Stimulated activated naive CD8-positive, alpha-beta T cell treated with anti-CD3 and anti-CD28 coated beads, Interleukin-15, Interleukin-2, amounts not matched to agents 100 ng/mL and 50 ng/mL, for 24 hours (primary cell): ENCODE data around the gene PPFIA1.

ENCODE experiments used
- H3K27ac Mint-ChIP-seq: one replicate; pipeline ENCODE4 v1.8.0; 2021; ENCODE audit warnings: mild to moderate bottlenecking, mixed read lengths
- H3K27me3 Mint-ChIP-seq: one replicate; pipeline ENCODE4 v1.8.0; 2021; ENCODE audit warnings: mixed read lengths
- H3K36me3 Mint-ChIP-seq: one replicate; pipeline ENCODE4 v1.8.0; 2021; ENCODE audit warnings: low read depth, mixed read lengths
- H3K4me1 Mint-ChIP-seq: one replicate; pipeline ENCODE4 v1.8.0; 2021; ENCODE audit warnings: low read depth, mixed read lengths
- H3K4me3 Mint-ChIP-seq: one replicate; pipeline ENCODE4 v1.8.0; 2021; ENCODE audit warnings: mild to moderate bottlenecking, mixed read lengths
- H3K9me3 Mint-ChIP-seq: one replicate; pipeline ENCODE4 v1.8.0; 2021; ENCODE audit warnings: mixed read lengths

PPFIA1 gene

GRCh38 chr11:70360211-70360610, 89.7 kb downstream of the PPFIA1 start:
- peaks cover 2% of the 10 kb centered on the region for H3K27me3 Mint-ChIP-seq
- H3K27ac Mint-ChIP-seq: no peak overlapping the region
- peaks cover 89% of the 10 kb centered on the region for H3K36me3 Mint-ChIP-seq
- no peak overlapping the region for H3K4me3 Mint-ChIP-seq
- H3K4me1 Mint-ChIP-seq: peaks cover 17% of the 10 kb centered on the region
- H3K9me3 Mint-ChIP-seq: no peaks in the 10 kb centered on the region

- H3K4me3 Mint-ChIP-seq: no peak overlapping the region
- H3K36me3 Mint-ChIP-seq: peaks cover 87% of the 10 kb centered on the region
These were observed 93.7 kb downstream of the PPFIA1 start for GRCh38 chr11:70364178-70364577.

GRCh38 chr11:70364745-70365543, 94.5 kb downstream of the PPFIA1 start:
- Mint-ChIP-seq H3K27ac (peak overlapping the region; percentile 95), H3K4me1 (peaks cover 42% of the 10 kb centered on the region), H3K27me3 (peaks cover 3% of the 10 kb centered on the region), H3K9me3 (no peaks in the 10 kb centered on the region), H3K4me3 (peak overlapping the region; percentile 81), H3K36me3 (peaks cover 87% of the 10 kb centered on the region)

More at GRCh38 chr11:70364178-70364577, 93.7 kb downstream of the PPFIA1 start:
- H3K27ac Mint-ChIP-seq: peak overlapping the region; percentile 95
- H3K27me3 Mint-ChIP-seq: peaks cover 3% of the 10 kb centered on the region
- H3K9me3 Mint-ChIP-seq: no peaks in the 10 kb centered on the region
- H3K4me1 Mint-ChIP-seq: peaks cover 41% of the 10 kb centered on the region

GRCh38 chr11:70365544-70365927, 95.0 kb downstream of the PPFIA1 start:
- H3K9me3 Mint-ChIP-seq: no peaks in the 10 kb centered on the region
- peak overlapping the region; percentile 95 for H3K27ac Mint-ChIP-seq
- H3K27me3 Mint-ChIP-seq: peaks cover 3% of the 10 kb centered on the region
- peak overlapping the region; percentile 81 for H3K4me3 Mint-ChIP-seq
- H3K36me3 Mint-ChIP-seq: peaks cover 85% of the 10 kb centered on the region
- peaks cover 44% of the 10 kb centered on the region for H3K4me1 Mint-ChIP-seq

- Mint-ChIP-seq H3K4me1 (peaks cover 44% of the 10 kb centered on the region), H3K36me3 (peaks cover 76% of the 10 kb centered on the region), H3K4me3 (no peak overlapping the region), H3K27ac (no peak overlapping the region), H3K27me3 (peaks cover 3% of the 10 kb centered on the region), H3K9me3 (peaks cover 5% of the 10 kb centered on the region)
These were observed 96.6 kb downstream of the PPFIA1 start for GRCh38 chr11:70367071-70367470.

GRCh38 chr11:70368961-70369360, 98.5 kb downstream of the PPFIA1 start:
- no peak overlapping the region for H3K27ac Mint-ChIP-seq
- H3K4me3 Mint-ChIP-seq: no peak overlapping the region
- H3K9me3 Mint-ChIP-seq: peaks cover 5% of the 10 kb centered on the region
- H3K4me1 Mint-ChIP-seq: peaks cover 39% of the 10 kb centered on the region
- peaks cover 3% of the 10 kb centered on the region for H3K27me3 Mint-ChIP-seq
- peaks cover 79% of the 10 kb centered on the region for H3K36me3 Mint-ChIP-seq

- H3K27ac Mint-ChIP-seq: no peak overlapping the region
- H3K4me1 Mint-ChIP-seq: peaks cover 16% of the 10 kb centered on the region
- H3K9me3 Mint-ChIP-seq: peaks cover 5% of the 10 kb centered on the region
- H3K27me3 Mint-ChIP-seq: no peaks in the 10 kb centered on the region
- peaks cover 82% of the 10 kb centered on the region for H3K36me3 Mint-ChIP-seq
- no peak overlapping the region for H3K4me3 Mint-ChIP-seq
These were observed 100.8 kb downstream of the PPFIA1 start for GRCh38 chr11:70371241-70371640.

GRCh38 chr11:70372076-70372475, 101.6 kb downstream of the PPFIA1 start:
- H3K36me3 Mint-ChIP-seq: peaks cover 81% of the 10 kb centered on the region
- H3K4me3 Mint-ChIP-seq: no peak overlapping the region
- H3K27ac Mint-ChIP-seq: no peak overlapping the region
- peaks cover 5% of the 10 kb centered on the region for H3K9me3 Mint-ChIP-seq
- no peaks in the 10 kb centered on the region for H3K27me3 Mint-ChIP-seq
- peaks cover 15% of the 10 kb centered on the region for H3K4me1 Mint-ChIP-seq

GRCh38 chr11:70376621-70377020, 106.1 kb downstream of the PPFIA1 start:
- no peaks in the 10 kb centered on the region for H3K27me3 Mint-ChIP-seq
- no peak overlapping the region for H3K27ac Mint-ChIP-seq
- H3K4me3 Mint-ChIP-seq: no peak overlapping the region
- H3K36me3 Mint-ChIP-seq: peaks cover 67% of the 10 kb centered on the region
- no peaks in the 10 kb centered on the region for H3K9me3 Mint-ChIP-seq
- peaks cover 13% of the 10 kb centered on the region for H3K4me1 Mint-ChIP-seq

GRCh38 chr11:70377645-70378044, 107.2 kb downstream of the PPFIA1 start:
- Mint-ChIP-seq H3K36me3 (peaks cover 71% of the 10 kb centered on the region), H3K27ac (no peak overlapping the region), H3K27me3 (no peaks in the 10 kb centered on the region), H3K4me3 (no peak overlapping the region), H3K9me3 (no peaks in the 10 kb centered on the region), H3K4me1 (peaks cover 13% of the 10 kb centered on the region)

- peaks cover 67% of the 10 kb centered on the region for H3K36me3 Mint-ChIP-seq
- peaks cover 13% of the 10 kb centered on the region for H3K4me1 Mint-ChIP-seq
- no peak overlapping the region for H3K4me3 Mint-ChIP-seq
- no peaks in the 10 kb centered on the region for H3K9me3 Mint-ChIP-seq
- H3K27ac Mint-ChIP-seq: no peak overlapping the region
- no peaks in the 10 kb centered on the region for H3K27me3 Mint-ChIP-seq
These were observed 108.1 kb downstream of the PPFIA1 start for GRCh38 chr11:70378506-70379134.

- Mint-ChIP-seq H3K27me3 (no peaks in the 10 kb centered on the region), H3K4me3 (no peak overlapping the region), H3K27ac (no peak overlapping the region), H3K4me1 (peaks cover 12% of the 10 kb centered on the region), H3K36me3 (peaks cover 62% of the 10 kb centered on the region), H3K9me3 (no peaks in the 10 kb centered on the region)
These were observed 110.9 kb downstream of the PPFIA1 start for GRCh38 chr11:70381350-70381749.

GRCh38 chr11:70381872-70382861, 111.7 kb downstream of the PPFIA1 start:
- H3K4me1 Mint-ChIP-seq: peaks cover 5% of the 10 kb centered on the region
- H3K27ac Mint-ChIP-seq: no peak overlapping the region
- H3K9me3 Mint-ChIP-seq: no peaks in the 10 kb centered on the region
- H3K27me3 Mint-ChIP-seq: no peaks in the 10 kb centered on the region
- no peak overlapping the region for H3K4me3 Mint-ChIP-seq
- H3K36me3 Mint-ChIP-seq: peaks cover 56% of the 10 kb centered on the region

- no peak overlapping the region for H3K27ac Mint-ChIP-seq
- H3K9me3 Mint-ChIP-seq: no peaks in the 10 kb centered on the region
- H3K36me3 Mint-ChIP-seq: peaks cover 40% of the 10 kb centered on the region
- H3K27me3 Mint-ChIP-seq: no peaks in the 10 kb centered on the region
- H3K4me3 Mint-ChIP-seq: no peak overlapping the region
- peaks cover 3% of the 10 kb centered on the region for H3K4me1 Mint-ChIP-seq
These were observed 113.4 kb downstream of the PPFIA1 start for GRCh38 chr11:70383664-70384565.
